Natural killer cell (primary cell): Measurements from ENCODE around the gene OPHN1. TPM values are rescaled to one million over a fixed set of nuclear protein-coding genes. Genes with fewer than 3 reads are reported as not detected.
A peak's percentile ranks its signal among the peaks of the same experiment; 100 is the strongest.

Source experiments
- ATAC-seq, 3 donors: fragments of 150-1000 bp in 2 of 3; fragments of 200-7000 bp in 1 of 3; cut with Tn5 transposase; 1 replicate in 1 of 3; 2 replicates in 2 of 3; pipeline ENCODE4 v1.10.0; 2021; ENCODE audit warnings: mild to moderate bottlenecking in 2 of 3, moderate library complexity in 2 of 3
- DNase-seq, 2 donors: peaks; one replicate each; pipeline versions ENCODE4 v3.0.0 to v3.0.0-alpha.2; 2013 to 2021; ENCODE audit warnings: mixed read lengths in 1 of 2
- H3K27ac ChIP-seq: one replicate; pipeline ENCODE4 v1.5.1; 2013; ENCODE audit warnings: mild to moderate bottlenecking, low read length
- H3K27me3 ChIP-seq: one replicate; pipeline ENCODE4 v1.6.1; 2013; ENCODE audit warnings: low read length; ENCODE audit not compliant: control insufficient read depth, insufficient read depth
- H3K36me3 ChIP-seq: one replicate; pipeline ENCODE4 v1.6.1; 2013; ENCODE audit warnings: low read length; ENCODE audit not compliant: control insufficient read depth, insufficient read depth
- H3K4me1 ChIP-seq: one replicate; pipeline ENCODE4 v1.6.1; 2013; ENCODE audit warnings: low read length; ENCODE audit not compliant: control insufficient read depth, insufficient read depth
- H3K4me3 ChIP-seq: one replicate; pipeline ENCODE4 v1.5.1; 2013; ENCODE audit warnings: low read length
- H3K9me3 ChIP-seq: one replicate; pipeline ENCODE4 v1.6.1; 2013; ENCODE audit warnings: low read length; ENCODE audit not compliant: control insufficient read depth, insufficient read depth
- H3K27ac Mint-ChIP-seq, 2 donors: one replicate each; pipeline ENCODE4 v1.8.0; 2022; ENCODE audit warnings: mild to moderate bottlenecking in 2 of 2, mixed read lengths in 2 of 2, moderate library complexity in 1 of 2
- H3K27me3 Mint-ChIP-seq, 2 donors: one replicate each; pipeline ENCODE4 v1.8.0; 2022; ENCODE audit warnings: low read depth in 2 of 2, mixed read lengths in 2 of 2
- H3K36me3 Mint-ChIP-seq: one replicate; pipeline ENCODE4 v1.8.0; 2022; ENCODE audit warnings: mixed read lengths
- H3K4me1 Mint-ChIP-seq, 2 donors: one replicate each; pipeline ENCODE4 v1.8.0; 2022; ENCODE audit warnings: mixed read lengths in 2 of 2
- H3K4me3 Mint-ChIP-seq: one replicate; pipeline ENCODE4 v1.8.0; 2022; ENCODE audit warnings: mild to moderate bottlenecking, moderate library complexity, mixed read lengths
- H3K9me3 Mint-ChIP-seq, 2 donors: one replicate each; pipeline ENCODE4 v1.8.0; 2022; ENCODE audit warnings: mixed read lengths in 2 of 2
- WGBS: methylation state at CpG from one replicate; pipeline ENCODE4 v1.1.7; 2013; ENCODE audit warnings: missing lambda C conversion rate; ENCODE audit not compliant: insufficient coverage; 5-methylcytosine and 5-hydroxymethylcytosine counted together
- intact Hi-C: fragments of 100-400 bp; cut with micrococcal nuclease; formaldehyde crosslinking; loops from one replicate; pipeline ENCODE4 v1.14.2; 2022
- total RNA-seq, 4 donors: library from RNA; stranded (reverse); fragments of 120-200 nt in 1 of 4; gene quantifications; one replicate each; pipeline versions ENCODE4 v1.2.3 to v1.2.4, GENCODE V29; 2013 to 2022
- TF ChIP-seq, protein P1 (sequence below): fragments of 200-600 bp; IDR thresholded peaks from one replicate; pipeline ENCODE4 v1.8.0; 2022; ENCODE audit warnings: antibody characterized with exemption

Gene OPHN1
- total RNA-seq = 1 to 10 TPM; 1.4 to 5.6 (median 3.7) TPM
- total RNA-seq (2013) = 2.7 TPM

DNA sequence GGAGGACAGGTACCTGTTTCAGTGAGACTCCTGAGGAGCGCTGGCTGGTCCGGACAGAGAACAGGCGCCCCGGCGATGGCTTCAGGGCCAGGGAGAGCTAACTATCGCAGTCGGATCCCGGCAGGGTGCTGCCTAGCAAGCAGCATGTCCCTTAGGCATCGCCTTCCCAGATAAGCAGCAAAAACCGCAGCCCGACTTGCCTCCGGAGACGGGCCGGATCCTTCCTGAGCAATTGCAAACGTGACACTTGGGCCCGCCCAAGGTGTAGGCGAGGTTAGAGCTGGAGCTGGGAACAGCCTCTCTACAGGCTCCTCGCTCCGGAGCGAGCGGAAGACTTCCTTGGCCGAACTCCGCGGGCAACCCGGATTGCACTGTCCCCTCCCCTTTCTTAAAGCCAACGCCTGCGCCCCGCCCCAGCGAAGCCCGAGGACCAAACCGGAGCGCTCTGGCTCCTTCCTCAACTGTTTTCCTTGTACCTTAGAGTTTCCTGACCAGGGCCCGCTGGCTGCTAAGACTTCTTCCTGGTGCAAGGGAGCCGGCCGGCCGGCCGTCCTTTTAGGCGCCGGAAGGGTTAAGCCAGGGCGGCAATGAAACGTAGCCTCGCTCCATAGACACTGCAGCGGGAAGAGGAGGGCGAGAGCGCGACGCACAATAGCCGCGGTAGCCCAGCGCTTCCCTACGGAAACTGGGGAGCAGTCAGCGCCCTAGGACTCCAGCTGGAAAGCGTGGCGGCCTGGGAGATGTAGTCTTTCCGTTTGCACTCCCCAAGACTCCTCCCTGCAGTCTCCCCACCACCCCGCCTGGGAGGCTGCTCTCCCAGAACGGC lies at the start of gene OPHN1:
Gene OPHN1 (minus strand): TSS at position 341 of the 826 bp plus-strand sequence. CDS start 475 bp downstream, outside the sequence.
- Mint-ChIP-seq H3K27ac (peak within 1 kb of the TSS in 1 of 2 donors; percentile 58), H3K4me3 (peak within 1 kb of the TSS; percentile 90), H3K36me3 (no peaks in the 10 kb centered on the region), H3K9me3 (no peaks in the 10 kb centered on the region), H3K27me3 (peaks cover 51 to 52% of the 10 kb centered on the region in 2 donors), H3K4me1 (peaks cover 18% of the 10 kb centered on the region in 2 donors)
- Histone ChIP-seq H3K36me3 (no peaks in the 10 kb centered on the region), H3K27ac (no peak within 1 kb of the TSS), H3K9me3 (no peaks in the 10 kb centered on the region), H3K4me3 (peak within 1 kb of the TSS; percentile 56), H3K4me1 (peaks cover 16% of the 10 kb centered on the region), H3K27me3 (peaks cover 21% of the 10 kb centered on the region)
- TF ChIP-seq, protein P1, sequence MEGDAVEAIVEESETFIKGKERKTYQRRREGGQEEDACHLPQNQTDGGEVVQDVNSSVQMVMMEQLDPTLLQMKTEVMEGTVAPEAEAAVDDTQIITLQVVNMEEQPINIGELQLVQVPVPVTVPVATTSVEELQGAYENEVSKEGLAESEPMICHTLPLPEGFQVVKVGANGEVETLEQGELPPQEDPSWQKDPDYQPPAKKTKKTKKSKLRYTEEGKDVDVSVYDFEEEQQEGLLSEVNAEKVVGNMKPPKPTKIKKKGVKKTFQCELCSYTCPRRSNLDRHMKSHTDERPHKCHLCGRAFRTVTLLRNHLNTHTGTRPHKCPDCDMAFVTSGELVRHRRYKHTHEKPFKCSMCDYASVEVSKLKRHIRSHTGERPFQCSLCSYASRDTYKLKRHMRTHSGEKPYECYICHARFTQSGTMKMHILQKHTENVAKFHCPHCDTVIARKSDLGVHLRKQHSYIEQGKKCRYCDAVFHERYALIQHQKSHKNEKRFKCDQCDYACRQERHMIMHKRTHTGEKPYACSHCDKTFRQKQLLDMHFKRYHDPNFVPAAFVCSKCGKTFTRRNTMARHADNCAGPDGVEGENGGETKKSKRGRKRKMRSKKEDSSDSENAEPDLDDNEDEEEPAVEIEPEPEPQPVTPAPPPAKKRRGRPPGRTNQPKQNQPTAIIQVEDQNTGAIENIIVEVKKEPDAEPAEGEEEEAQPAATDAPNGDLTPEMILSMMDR = no peak
- intact Hi-C loops = no loop called here
- under 1% methylated on average over 57 of the region's 57 CpGs for WGBS
- ATAC-seq (peak in 1 of 3 donors; percentile 46), DNase-seq (peak in 1 of 2 donors; percentile 1)

DNA sequence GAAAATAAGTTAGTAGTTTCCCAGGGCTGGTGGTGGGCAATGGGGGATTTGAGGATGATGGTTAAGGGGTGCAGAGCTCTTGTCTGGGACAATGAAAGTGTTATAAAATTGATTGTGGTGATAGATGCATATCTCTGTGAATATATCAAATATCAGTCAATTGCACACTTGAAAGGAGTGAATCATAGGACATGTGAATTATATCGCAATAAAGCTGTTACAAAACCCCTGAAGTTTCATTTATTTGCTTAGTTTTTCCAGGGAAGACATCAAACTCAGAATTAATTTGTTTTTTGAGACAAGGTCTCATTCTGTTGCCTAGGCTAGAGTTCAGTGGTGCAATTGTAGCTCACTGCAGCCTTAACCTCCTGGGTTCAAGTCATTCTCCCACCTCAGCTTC lies 47.7 kb upstream of the OPHN1 start:
- Histone ChIP-seq H3K9me3 (no peaks in the 10 kb centered on the region), H3K36me3 (no peaks in the 10 kb centered on the region), H3K27ac (no peak overlapping the region), H3K4me3 (no peak overlapping the region), H3K4me1 (no peaks in the 10 kb centered on the region), H3K27me3 (no peaks in the 10 kb centered on the region)
- peaks cover 5 to 23% of the 10 kb centered on the region in 2 donors for H3K27me3 Mint-ChIP-seq
- no peak overlapping the region for H3K4me3 Mint-ChIP-seq
- no CpG with 5 or more reads among the region's 1 CpG for WGBS
- H3K9me3 Mint-ChIP-seq = no peaks in the 10 kb centered on the region
- no peaks in the 10 kb centered on the region for H3K4me1 Mint-ChIP-seq
- no peak overlapping the region for H3K27ac Mint-ChIP-seq
- no peaks in the 10 kb centered on the region for H3K36me3 Mint-ChIP-seq
- TF ChIP-seq, protein P1 = no peak
- no peak for ATAC-seq
- intact Hi-C loops = no loop called here
- DNase-seq = no peak

DNA sequence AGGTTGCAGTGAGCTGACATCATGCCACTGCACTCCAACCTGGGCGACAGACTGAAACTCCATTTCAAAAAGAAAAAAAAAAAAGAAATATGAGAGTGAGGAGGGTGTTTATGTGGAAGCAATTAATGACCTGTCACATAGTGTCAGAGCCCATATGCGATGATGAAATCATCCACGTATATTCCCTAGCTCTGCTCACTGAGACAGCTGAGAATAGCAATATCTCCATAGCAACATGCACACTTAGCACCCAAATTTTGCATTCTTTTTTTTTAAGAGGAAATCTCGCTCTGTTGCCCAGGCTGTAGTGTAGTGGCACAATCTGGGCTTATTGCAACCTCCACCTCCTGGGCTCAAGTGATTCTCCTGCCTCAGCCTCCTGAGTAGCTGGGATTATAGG lies 31.5 kb upstream of the OPHN1 start:
- Histone ChIP-seq H3K27me3 (no peaks in the 10 kb centered on the region), H3K9me3 (no peaks in the 10 kb centered on the region), H3K4me1 (no peaks in the 10 kb centered on the region), H3K27ac (no peak overlapping the region), H3K36me3 (no peaks in the 10 kb centered on the region), H3K4me3 (no peak overlapping the region)
- ATAC-seq (no peak), DNase-seq (no peak)
- H3K36me3 Mint-ChIP-seq = no peaks in the 10 kb centered on the region
- H3K4me1 Mint-ChIP-seq = peaks cover 0 to 4% of the 10 kb centered on the region in 2 donors
- H3K9me3 Mint-ChIP-seq = no peaks in the 10 kb centered on the region
- H3K27me3 Mint-ChIP-seq = peaks cover 3 to 8% of the 10 kb centered on the region in 2 donors
- no peak overlapping the region for H3K4me3 Mint-ChIP-seq
- WGBS = 80% methylated on average over 1 of the region's 4 CpGs
- intact Hi-C loops = no loop called here
- TF ChIP-seq, protein P1 = no peak
- no peak overlapping the region for H3K27ac Mint-ChIP-seq
